Small intestine (tissue), 7 donors: ENCODE results near the gene MYOCOS. TPM values are rescaled to one million over a fixed set of nuclear protein-coding genes. Genes with fewer than 3 reads are reported as not detected.
"Not testable (repeated sequence)": the region's sequence is repeated elsewhere in the genome, so short reads cannot be mapped to it uniquely, and the experiment has no call there.

ENCODE experiments used
- DNase-seq, 2 donors: peaks; one replicate each; pipeline versions ENCODE4 v3.0.0 to v3.0.0-alpha.2; 2013
- FAIRE-seq: peaks from 2 replicates; lab custom pipeline; 2012; peaks lifted over from hg19 to GRCh38; lab: Jason Lieb, UNC
- H3K27ac ChIP-seq, 3 donors: one replicate each; pipeline ENCODE4 v1.5.1; 2013; ENCODE audit warnings: low read length in 2 of 3, mild to moderate bottlenecking in 2 of 3, control low read depth in 1 of 3, inconsistent platforms in 1 of 3, low read depth in 1 of 3, moderate library complexity in 1 of 3
- H3K27me3 ChIP-seq, 3 donors: one replicate each; pipeline ENCODE4 v1.6.1; 2013; ENCODE audit warnings: low read length in 3 of 3, inconsistent platforms in 1 of 3; ENCODE audit not compliant: control insufficient read depth in 3 of 3, insufficient read depth in 3 of 3
- H3K36me3 ChIP-seq, 3 donors: one replicate each; pipeline ENCODE4 v1.6.1; 2013; ENCODE audit warnings: low read length in 3 of 3, inconsistent platforms in 1 of 3, low read depth in 1 of 3, mild to moderate bottlenecking in 1 of 3, moderate library complexity in 1 of 3; ENCODE audit not compliant: control insufficient read depth in 3 of 3, insufficient read depth in 2 of 3
- H3K4me1 ChIP-seq, 3 donors: one replicate each; pipeline ENCODE4 v1.6.1; 2013; ENCODE audit warnings: low read length in 2 of 3, inconsistent platforms in 1 of 3, low read depth in 1 of 3, mild to moderate bottlenecking in 1 of 3, moderate library complexity in 1 of 3; ENCODE audit not compliant: control insufficient read depth in 3 of 3, insufficient read depth in 2 of 3
- H3K4me3 ChIP-seq, 3 donors: one replicate each; pipeline ENCODE4 v1.5.1; 2013; ENCODE audit warnings: low read length in 3 of 3, control low read depth in 1 of 3, inconsistent platforms in 1 of 3, low read depth in 1 of 3, mild to moderate bottlenecking in 1 of 3, moderate library complexity in 1 of 3
- H3K9me3 ChIP-seq, 2 donors: one replicate each; pipeline ENCODE4 v1.6.1; 2013; ENCODE audit warnings: low read depth in 1 of 2, low read length in 1 of 2; ENCODE audit not compliant: control insufficient read depth in 2 of 2, insufficient read depth in 1 of 2
- WGBS, 3 donors: extraction: QIAGEN DNeasy Blood & Tissue Kit; methylation state at CpG; one replicate each; pipeline ENCODE4 v1.1.7; 2013; 5-methylcytosine and 5-hydroxymethylcytosine counted together
- polyA plus RNA-seq, 4 donors: library from polyadenylated mRNA; stranded (reverse) in 3 of 4; unstranded in 1 of 4; fragments of 200-250 nt in 3 of 4; fragments of 120-200 nt in 1 of 4; gene quantifications; one replicate each; pipeline versions ENCODE4 v1.2.1 to v1.2.3, GENCODE V29; 2013
- donor health status: healthy with polysubstance abuse.
- donor health status: control.
- donor health status: control.
- donor health status: Bipolar disorder and iron deficiency.
- donor health status: healthy.

MYOCOS gene
- polyA plus RNA-seq, 4 donors: not detected

DNA sequence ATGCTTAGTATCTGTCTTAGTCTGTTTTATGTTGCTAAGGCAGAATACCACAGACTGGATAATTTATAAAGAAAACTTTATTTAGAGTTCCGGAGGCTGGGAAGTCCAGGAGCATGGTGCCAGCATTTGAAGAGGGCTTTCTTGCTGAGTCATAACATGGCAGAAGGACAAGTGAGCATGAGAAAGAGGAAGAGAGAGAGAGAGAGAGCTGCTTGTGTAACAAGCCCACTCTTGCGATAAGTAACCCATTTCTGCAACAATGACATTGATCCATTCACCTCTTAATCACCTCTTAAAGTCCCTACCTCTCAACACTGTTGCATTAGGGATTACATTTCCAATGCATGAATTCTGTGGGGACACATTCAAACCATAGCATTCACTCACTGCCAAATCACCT lies 11.7 kb upstream of the MYOCOS start:
- DNase-seq (no peak), FAIRE-seq (no peak)
- H3K27me3 ChIP-seq: no peaks in the 10 kb centered on the region
- no peaks in the 10 kb centered on the region for H3K9me3 ChIP-seq
- H3K27ac ChIP-seq: no peak overlapping the region
- H3K36me3 ChIP-seq: no peaks in the 10 kb centered on the region
- no peaks in the 10 kb centered on the region for H3K4me1 ChIP-seq
- WGBS, 3 donors: 82 to 87% (median 82%) methylated on average over 2 of the region's 2 CpGs
- H3K4me3 ChIP-seq: no peak overlapping the region

DNA sequence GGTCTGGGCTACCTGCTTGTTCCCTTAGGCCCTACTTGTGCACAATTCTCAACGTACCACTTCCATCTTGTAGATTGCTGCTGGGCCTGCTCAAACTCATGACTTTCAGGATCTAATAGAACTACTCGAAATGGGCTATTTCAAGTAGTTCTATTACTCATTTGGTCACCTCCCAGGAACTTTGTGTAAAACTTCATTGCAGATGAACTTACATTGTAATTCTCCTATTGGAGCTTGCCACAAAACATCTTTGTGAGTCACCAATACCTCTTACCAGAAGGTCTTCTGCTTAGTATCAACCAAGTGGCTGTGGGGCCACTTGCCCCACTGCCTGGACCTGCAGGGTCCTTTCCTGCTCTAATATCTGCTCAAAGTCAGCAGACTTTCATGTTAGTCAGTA lies 10.7 kb upstream of the MYOCOS start:
- no peaks in the 10 kb centered on the region for H3K9me3 ChIP-seq
- no peak overlapping the region for H3K4me3 ChIP-seq
- no peaks in the 10 kb centered on the region for H3K4me1 ChIP-seq
- no peaks in the 10 kb centered on the region for H3K36me3 ChIP-seq
- no peaks in the 10 kb centered on the region for H3K27me3 ChIP-seq
- H3K27ac ChIP-seq: no peak overlapping the region
- FAIRE-seq (no peak), DNase-seq (no peak)
- WGBS, 3 donors: 81 to 84% (median 81%) methylated on average over 2 of the region's 2 CpGs

DNA sequence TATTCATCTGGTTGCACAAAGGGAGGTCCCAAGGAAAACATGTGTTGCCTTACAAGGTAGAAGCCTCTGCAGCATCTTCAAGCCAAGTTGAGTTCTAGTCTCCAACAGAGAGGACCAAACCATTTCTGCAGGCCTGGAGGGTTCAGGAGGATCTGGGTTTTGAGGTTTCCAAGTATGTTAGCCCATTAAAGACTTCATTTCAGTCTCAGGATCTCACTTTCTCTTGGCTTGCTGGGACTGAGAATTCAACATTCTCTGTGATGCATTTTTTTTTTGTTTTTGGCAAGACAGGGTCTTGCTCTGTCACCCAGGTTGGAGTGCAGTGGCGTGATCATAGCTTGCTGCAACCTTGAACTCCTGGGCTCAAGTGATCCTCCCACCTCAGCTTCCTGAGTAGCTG lies 8.8 kb upstream of the MYOCOS start:
- WGBS, 3 donors: 92 to 94% (median 93%) methylated on average over 1 of the region's 1 CpG
- Histone ChIP-seq H3K36me3 (no peaks in the 10 kb centered on the region), H3K27me3 (no peaks in the 10 kb centered on the region), H3K27ac (no peak overlapping the region), H3K4me3 (no peak overlapping the region), H3K4me1 (no peaks in the 10 kb centered on the region), H3K9me3 (no peaks in the 10 kb centered on the region)
- no peak for DNase-seq
- FAIRE-seq: no peak

DNA sequence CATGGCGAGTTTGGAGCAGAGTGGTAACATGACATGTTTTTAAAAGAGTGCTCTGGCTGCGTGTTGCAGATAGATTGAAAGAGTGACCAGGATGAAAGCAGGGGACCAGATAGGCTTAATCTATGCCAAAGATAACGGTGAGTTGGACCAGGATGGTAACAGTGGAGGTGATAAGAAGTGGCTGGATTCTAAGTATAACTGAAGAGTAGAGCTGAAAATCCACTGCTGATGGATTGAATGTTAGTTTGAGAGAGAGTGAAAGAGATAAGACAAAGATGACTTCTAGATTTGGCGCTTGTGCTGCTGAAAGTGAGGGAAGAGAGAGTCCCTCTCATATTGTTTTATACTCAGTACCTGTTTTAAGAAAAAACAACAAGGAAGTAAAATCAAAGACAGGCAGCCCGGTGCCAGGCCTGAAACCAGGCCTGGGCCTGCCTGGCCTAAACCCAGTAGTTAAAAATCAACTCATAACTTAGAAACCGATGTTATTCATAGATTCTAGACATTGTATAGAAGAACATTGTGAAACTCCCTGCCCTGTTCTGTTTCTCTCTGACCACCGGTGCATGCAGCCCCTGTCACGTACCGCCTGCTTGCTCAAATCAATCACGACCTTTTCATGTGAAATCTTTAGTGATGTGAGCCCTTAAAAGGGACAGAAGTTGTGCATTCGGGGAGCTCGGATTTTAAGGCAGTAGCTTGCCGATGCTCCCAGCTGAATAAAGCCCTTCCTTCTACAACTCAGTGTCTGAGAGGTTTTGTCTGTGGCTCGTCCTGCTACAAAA lies 6.7 kb upstream of the MYOCOS start:
- not testable (repeated sequence) for H3K27me3 ChIP-seq, H3K4me3 ChIP-seq, DNase-seq, H3K36me3 ChIP-seq, FAIRE-seq, H3K27ac ChIP-seq, H3K4me1 ChIP-seq, H3K9me3 ChIP-seq
- WGBS, 3 donors: 66 to 83% (median 73%) methylated on average over 14 of the region's 14 CpGs

DNA sequence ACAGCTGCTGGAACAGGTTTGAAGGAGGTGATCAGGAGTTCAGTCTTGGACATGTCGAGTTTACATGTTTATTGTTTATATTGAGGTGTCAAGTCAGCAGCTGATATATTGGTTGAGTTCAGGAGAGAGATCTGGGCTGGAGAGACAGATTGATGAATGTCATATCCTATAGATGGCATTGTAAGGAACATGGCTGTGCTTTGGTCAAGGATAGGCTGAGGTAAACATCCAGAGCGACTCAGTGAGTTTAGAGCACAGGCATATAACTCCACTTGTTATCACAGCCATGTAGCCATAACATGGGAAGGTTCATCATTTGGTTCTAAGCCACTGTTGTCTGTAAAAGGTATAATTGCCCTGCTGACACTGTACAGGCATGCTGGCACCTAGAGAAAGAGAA lies 5.5 kb upstream of the MYOCOS start:
- no peak for DNase-seq
- H3K4me3 ChIP-seq: no peak overlapping the region

DNA sequence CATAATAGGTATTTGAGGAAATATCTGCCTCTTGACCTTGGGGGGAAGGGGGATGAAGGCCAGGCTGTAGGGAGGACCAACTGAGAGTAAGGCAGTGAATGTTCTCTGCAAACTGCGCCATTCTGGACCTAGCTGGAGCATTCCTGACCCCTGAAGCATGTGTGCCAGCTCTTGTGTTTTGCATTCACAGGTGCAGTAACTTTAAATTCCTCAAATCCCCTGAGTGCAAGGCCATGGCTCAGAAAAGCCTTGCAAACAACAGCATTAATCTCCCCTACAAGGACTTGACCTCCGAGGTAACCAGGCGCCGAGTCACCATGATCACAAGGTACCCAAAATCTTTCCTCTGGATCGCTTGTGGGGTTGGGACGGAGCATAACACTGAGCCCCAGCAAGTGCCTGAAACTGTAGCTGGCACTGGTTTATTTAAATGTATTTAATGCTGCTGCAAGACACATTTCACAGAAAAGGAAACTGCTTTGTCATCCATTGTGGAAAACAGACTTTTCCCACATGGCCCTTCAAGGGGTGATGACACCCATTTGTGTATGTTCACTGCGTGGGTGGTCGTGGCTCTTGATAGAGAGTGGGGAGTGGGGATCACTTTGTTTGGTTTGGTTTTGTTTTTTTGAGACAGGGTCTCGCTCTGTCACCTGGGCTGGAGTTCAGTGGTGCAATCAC lies 1.7 kb downstream of the MYOCOS start:
- DNase-seq (no peak), FAIRE-seq (no peak)
- H3K27me3 ChIP-seq: peaks cover 0 to 2% (median 2%) of the 10 kb centered on the region in 3 donors
- H3K9me3 ChIP-seq: no peaks in the 10 kb centered on the region
- H3K36me3 ChIP-seq: no peaks in the 10 kb centered on the region
- 70 to 88% (median 71%) methylated on average over 9 of the region's 9 CpGs for WGBS, 3 donors
- H3K4me3 ChIP-seq: no peak overlapping the region
- no peak overlapping the region for H3K27ac ChIP-seq
- H3K4me1 ChIP-seq: no peaks in the 10 kb centered on the region

More for the DNA sequence above, 5.5 kb upstream of the MYOCOS start:
- H3K36me3 ChIP-seq: no peaks in the 10 kb centered on the region
- WGBS, 3 donors: 76 to 80% (median 78%) methylated on average over 2 of the region's 2 CpGs
- no peaks in the 10 kb centered on the region for H3K4me1 ChIP-seq
- H3K9me3 ChIP-seq: no peaks in the 10 kb centered on the region
- FAIRE-seq: no peak
- H3K27ac ChIP-seq: no peak overlapping the region
- H3K27me3 ChIP-seq: peaks cover 0 to 2% (median 0%) of the 10 kb centered on the region in 3 donors

DNA sequence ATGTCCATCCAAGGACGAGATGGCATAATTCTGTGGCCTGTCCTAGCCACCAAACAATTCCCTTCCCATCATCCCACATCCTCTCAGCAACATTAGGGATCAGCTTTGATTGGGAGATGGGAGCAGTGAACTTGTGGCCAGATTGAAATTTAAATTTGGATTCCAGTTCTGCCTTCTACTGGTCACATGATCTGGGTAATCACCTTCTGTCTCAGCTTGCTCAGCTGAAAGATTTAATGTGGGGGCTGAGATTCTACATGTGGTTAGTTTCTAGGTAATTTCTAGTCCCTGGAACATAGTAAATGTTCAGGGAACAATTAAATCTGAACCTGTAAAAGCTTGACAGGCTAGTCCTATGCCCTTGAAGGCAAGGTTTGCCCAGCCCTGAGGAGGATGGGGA lies 3.2 kb downstream of the MYOCOS start:
- no peak for FAIRE-seq
- no peak for DNase-seq
- Histone ChIP-seq H3K36me3 (no peaks in the 10 kb centered on the region), H3K27ac (no peak overlapping the region), H3K4me1 (no peaks in the 10 kb centered on the region), H3K4me3 (no peak overlapping the region), H3K9me3 (no peaks in the 10 kb centered on the region), H3K27me3 (peaks cover 0 to 2% (median 0%) of the 10 kb centered on the region in 3 donors)
- WGBS, 3 donors: 61 to 78% (median 69%) methylated on average over 1 of the region's 1 CpG

DNA sequence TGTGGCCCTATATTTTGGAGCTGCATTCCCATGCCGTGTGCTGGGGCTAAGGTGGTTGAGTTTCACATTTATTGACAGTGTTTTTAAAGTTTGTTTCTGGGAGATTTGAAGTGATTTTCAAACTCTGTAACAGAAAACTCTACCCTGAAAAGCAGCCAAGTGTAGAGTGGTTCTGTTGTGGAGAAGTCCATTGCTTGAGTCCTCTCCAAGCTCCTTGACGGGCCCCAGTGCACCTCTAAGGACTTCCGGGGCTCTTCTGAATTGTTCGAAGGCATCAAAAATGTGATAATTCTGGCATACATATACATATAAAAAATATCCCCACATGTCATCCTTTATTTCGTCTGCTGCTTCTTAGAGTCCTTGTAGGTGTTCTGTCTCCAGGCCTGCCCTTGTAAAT lies 5.0 kb downstream of the MYOCOS start:
- no peak overlapping the region for H3K27ac ChIP-seq
- H3K27me3 ChIP-seq: peaks cover 0 to 2% (median 0%) of the 10 kb centered on the region in 3 donors
- DNase-seq: no peak
- H3K4me3 ChIP-seq: no peak overlapping the region
- H3K9me3 ChIP-seq: no peaks in the 10 kb centered on the region
- H3K36me3 ChIP-seq: no peaks in the 10 kb centered on the region
- H3K4me1 ChIP-seq: no peaks in the 10 kb centered on the region
- WGBS, 3 donors: 81 to 87% (median 84%) methylated on average over 5 of the region's 5 CpGs
- no peak for FAIRE-seq
